LNCaP clone FGC (cell line): ENCODE results near the gene INTS3.

Experiments used
- DNase-seq: peaks from one replicate; pipeline ENCODE4 v3.0.0-alpha.2; 2011; ENCODE audit warnings: low read depth
- H3K4me3 ChIP-seq: 2 replicates; pipeline ENCODE4 v1.5.1; 2011; ENCODE audit warnings: mild to moderate bottlenecking, low read depth, low read length, control low read depth
- CTCF ChIP-seq: IDR thresholded peaks from 2 replicates; pipeline ENCODE4 v1.5.1; 2012; ENCODE audit warnings: mild to moderate bottlenecking; ENCODE audit not compliant: control insufficient read depth, insufficient read depth; ENCODE audit errors: extremely low read depth

Gene INTS3

DNA sequence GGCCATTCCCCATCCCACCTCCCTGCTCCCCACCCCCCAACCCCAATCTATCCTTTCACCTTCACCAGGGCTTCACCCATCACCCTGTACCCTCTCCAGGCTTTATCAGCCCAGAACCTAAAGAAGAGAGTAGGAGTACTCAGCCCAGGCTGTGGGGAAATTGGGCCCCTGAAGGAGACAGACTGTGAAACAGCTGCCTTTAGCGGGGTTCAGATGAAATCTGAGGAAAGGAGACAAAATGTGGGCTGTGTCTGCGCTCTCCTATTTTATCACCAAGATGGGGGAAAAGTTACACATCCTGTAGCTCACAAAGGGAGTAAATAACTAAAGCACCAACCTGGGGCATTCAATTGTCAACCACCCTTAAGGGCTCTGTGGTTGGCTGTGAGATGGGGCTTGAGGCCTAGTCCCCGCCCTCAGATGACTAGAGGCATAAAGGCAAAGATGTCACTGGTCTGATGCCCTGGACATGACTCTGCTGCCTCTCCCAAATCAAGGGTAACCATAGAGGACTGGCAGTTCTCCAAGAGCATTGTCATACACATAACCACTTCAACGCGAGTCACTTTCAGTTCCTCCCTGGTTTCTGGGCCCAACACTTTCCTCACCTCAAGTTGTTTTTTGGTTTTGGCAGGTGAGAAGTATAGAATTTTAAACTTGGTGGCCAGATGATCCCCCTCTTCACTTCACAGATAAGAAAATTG, 77.3 kb downstream of the INTS3 start:
- no peak overlapping the region for H3K4me3 ChIP-seq
- TF ChIP-seq CTCF: no peak
- DNase-seq: no peak

GRCh38 chr1:153805886-153806719, 78.3 kb downstream of the INTS3 start:
- H3K4me3 ChIP-seq: no peak overlapping the region
- TF ChIP-seq CTCF: no peak
- no peak for DNase-seq

DNA sequence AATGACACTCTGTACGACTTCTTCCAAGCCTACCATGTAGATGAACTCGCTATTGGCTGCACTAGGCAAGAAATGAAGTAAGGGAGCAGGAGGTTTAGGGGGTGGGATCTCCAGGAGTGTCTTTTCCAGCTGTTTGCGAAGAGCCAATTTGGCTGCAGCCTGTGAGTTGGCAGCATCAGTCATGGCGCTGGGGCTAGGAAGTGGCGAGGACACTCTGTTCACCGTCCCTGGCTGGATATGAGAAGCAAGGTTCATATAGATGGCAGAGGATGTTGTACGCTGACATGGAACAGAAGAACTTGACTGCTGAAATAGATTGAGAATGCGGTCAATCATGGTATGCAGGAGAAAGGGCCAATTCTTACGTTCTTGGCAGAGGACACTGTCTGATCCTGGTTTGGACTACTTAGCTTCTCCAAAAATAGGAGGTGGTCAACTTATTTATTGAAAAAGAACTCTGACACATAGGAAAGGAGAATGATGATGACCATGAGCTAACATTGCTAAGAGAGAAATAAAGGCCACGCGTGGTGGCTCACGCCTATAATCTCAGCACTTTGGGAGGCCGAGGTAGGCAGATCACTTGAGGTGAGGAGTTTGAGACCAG, 88.5 kb downstream of the INTS3 start:
- TF ChIP-seq CTCF: no peak
- no peak for DNase-seq
- no peak overlapping the region for H3K4me3 ChIP-seq

DNA sequence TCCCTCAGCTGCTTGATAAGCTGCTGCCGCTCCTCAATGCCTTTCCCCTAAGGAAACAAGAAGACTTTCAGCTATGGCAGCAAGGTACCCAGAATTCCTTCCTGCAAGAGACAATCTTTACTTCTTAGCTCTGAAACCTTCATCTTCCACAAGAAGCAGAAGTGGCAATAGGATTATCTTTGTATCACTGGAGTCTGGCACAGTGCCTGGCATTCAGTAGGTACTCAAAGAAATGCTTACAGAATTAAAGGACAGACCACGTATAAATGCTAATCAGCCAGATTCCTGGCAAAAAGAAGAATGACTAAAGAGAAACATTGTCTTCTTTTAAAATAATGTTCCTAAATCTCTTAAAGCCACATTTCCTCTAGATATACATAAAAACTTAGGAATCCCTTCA, 91.0 kb downstream of the INTS3 start:
- no peak overlapping the region for H3K4me3 ChIP-seq
- DNase-seq: no peak
- TF ChIP-seq CTCF: no peak
